GM19240 (cell line): Measurements from ENCODE around the gene IFT74.
"Not testable (repeated sequence)": the region's sequence is repeated elsewhere in the genome, so short reads cannot be mapped to it uniquely, and the experiment has no call there.

ENCODE experiments used
- DNase-seq: peaks from one replicate; pipeline ENCODE4 v3.0.0; 2011; ENCODE audit warnings: low spot score; ENCODE audit not compliant: insufficient read length

Gene IFT74

DNA sequence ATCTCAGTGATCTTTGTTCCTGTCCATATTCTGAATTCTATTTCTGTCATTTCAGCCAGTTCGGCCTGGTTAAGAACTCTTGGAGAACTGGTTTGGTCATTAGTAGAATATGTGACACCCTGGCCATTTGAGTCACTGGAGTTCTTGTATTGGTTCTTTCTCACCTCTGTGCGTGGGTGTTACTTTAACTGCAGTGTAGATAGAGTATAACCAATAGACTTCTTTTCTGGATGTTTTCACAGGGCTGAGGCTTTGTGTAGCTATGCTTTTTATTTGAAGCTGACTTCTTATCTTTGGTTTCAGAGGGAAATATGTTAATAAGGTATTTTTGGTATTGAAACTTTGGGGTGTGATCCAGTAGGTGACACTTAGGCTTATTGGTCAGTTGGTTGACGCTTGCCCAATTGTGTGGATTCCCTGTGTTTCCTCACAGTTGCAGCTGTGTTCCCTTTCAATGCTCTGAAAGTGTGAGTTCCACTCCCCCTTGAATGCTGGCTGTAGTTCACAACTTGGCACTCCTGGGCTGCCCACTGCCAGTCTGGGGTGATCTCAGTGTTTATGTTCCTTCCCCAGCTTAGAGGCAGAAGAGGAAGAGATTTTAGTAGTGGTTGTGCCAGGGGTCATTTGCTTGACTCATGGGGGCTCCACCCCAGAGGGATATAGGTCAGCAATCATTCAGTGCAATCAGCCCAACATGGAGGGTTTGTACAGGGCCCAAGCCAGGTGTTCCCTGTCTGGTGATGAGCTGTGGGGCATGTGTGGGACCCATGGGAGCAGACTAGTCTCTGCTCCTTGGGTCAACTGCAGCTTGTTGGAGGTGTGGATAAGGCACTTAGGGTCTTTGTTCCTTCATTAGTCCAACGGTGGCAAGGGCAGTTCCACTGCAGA lies 117.9 kb downstream of the IFT74 start:
- DNase-seq = no peak

DNA sequence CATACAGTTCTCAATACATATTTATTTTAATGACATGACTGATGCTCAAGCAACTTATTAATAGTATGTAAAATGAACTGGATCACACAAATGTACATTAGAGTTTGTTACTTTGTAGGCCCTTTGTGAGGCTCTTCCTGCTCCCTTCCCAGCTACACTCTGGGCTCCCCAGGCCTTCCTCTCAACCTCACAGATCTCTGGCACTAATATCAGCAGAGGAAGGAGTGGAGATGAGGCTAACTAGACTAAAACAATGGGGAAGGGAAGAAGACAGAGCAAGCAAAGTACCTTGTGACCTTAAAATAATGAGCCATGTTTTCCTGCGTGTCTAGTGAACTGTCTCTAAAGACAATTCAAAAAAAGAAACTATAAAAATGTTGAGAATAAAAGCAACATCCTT lies 122.5 kb downstream of the IFT74 start:
- DNase-seq = no peak

DNA sequence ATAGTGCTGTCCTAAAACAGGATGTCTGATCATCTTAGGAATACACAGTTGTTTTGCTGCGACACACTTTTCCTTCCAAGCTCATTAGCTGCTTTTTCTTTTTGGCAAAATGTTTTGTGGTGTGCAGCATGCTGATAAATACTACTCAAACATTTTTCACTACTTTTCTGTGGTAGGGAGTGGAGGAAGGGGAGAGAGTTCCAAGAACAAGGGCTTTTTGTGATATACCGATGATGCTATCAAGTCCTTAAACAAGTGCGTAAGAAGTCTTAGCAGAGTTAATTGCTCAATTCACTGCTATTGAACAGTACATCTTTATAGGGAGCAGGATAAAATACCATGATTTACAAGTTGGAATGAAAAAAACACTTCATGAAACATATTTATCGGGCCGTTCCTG lies 129.2 kb downstream of the IFT74 start:
- DNase-seq = no peak

DNA sequence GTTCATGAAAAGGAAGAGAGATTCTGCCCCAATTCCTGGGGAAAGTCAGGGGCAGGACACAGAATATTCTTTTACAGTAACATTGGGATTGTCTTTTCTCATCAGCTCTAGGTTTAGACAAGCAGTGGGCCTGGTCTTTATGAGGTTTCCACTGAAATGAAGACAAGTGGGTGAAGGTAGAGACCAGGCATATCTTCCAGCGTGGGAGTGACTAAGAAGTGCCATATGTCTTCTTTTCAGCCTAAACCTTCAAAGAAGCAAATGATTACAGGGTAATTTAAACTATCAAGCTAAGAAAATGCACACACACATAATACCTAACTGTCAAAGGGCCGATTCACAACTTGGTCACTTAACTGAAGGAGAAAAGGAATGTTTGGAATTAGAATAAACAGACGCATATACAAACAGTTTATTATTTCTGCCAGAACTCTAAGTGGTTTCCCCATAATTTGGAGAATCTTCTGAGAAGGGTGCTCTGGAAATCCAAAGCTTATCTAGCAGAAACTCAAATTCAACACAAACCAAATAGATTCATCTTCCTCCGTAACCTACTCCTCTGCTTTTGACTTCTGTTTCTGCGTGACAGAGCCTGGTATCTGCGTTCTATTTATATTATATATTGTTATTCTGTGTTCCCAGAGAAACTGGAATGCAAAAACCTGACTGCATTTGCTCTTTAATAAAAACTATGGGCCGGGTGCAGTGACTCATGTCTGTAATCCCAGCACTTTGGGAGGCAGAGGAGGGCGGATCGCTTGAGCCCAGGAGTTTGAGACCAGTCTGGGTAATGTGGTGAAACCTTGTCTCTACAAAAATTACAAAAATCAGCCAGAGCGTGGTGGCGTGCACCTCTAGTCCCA lies 130.8 kb downstream of the IFT74 start:
- DNase-seq = no peak

DNA sequence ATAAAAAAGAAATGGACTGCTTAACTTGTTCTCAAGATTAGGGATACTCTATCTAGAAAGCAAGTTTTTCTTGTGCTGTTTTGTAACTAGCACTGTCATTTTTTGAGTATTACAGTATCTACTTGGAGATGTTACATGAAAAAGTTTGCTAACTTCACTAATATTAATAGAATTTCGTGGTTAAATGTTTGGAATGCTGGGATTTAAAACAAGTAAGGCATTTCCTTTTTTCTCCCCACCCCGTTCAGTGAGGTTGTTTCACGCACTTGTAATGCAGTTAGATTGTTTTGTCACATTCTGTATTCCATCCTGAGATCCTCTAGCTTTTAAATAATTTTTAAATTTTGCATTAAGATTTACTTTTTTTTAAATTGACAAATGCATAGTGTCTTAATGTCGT lies 132.8 kb downstream of the IFT74 start:
- no peak for DNase-seq

DNA sequence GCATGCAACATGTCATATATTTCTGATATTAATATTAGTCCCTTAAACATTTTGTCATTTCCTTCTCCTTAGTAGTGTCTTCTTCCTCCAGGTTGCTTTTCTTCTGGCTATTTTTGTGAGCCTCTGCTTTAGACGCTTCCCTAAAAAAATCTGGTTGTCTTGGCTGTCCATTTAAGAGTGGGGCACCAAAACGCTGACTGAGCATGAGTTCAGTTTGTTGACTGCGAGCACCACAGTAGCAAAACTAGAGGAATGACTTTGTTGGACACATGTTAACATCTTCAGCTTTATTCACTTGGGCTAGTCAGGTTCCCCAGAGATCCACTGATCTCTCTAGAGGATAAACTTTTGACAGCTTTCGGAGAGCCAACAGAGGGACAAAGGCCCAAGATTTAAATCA lies 133.5 kb downstream of the IFT74 start:
- no peak for DNase-seq

DNA sequence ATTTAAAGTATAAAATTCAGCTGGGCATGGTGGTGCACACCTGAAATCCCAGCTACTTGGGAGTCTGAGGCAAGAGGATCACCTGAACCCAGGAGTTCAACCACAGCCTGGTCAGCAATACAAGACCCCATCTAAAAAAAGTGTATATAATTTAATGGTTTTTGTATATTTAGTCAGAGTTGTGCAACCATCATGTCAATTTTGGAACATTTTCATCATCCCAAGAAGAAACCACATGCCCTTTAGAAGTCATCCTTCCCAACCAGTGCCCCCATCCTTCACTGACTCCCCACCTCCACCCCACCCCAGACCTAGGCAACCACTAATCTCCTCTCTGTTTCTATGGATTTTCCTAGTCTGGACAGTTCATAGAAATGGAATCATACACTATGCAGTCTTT lies 134.0 kb downstream of the IFT74 start:
- DNase-seq = no peak

DNA sequence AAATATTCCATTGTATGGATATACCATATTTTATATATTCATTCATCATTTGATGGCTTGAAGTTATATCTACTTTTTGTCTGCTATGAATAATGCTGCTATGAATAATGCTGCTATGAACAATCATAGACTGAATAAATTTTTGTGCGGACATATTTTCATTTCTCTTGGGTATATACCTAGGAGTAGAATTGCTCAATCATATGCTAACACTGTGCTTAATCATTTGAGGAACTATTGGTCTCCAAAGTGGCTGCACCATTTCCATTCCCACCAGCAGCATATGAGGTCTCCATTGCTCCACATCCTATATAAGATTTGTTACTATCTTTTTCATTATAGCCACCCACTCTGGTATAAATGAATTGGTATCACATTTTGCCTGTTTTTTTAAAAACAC lies 134.5 kb downstream of the IFT74 start:
- no peak for DNase-seq

DNA sequence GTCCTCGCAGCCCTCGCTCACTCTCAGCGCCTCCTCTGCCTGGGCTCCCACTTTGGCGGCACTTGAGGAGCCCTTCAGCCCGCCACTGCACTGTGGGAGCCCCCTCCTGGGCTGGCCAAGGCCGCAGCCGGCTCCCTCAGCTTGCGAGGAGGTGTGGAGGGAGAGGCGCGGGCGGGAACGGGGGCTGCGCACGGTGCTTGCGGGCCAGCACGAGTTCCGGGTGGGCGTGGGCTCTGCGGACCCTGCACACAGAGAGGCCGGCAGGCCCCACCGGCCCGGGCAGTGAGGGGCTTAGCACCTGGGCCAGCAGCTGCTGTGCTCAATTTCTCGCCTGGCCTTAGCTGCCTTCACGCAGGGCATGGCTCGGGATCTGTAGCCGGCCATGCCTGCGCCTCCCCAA lies 136.3 kb downstream of the IFT74 start:
- DNase-seq = not testable (repeated sequence)

DNA sequence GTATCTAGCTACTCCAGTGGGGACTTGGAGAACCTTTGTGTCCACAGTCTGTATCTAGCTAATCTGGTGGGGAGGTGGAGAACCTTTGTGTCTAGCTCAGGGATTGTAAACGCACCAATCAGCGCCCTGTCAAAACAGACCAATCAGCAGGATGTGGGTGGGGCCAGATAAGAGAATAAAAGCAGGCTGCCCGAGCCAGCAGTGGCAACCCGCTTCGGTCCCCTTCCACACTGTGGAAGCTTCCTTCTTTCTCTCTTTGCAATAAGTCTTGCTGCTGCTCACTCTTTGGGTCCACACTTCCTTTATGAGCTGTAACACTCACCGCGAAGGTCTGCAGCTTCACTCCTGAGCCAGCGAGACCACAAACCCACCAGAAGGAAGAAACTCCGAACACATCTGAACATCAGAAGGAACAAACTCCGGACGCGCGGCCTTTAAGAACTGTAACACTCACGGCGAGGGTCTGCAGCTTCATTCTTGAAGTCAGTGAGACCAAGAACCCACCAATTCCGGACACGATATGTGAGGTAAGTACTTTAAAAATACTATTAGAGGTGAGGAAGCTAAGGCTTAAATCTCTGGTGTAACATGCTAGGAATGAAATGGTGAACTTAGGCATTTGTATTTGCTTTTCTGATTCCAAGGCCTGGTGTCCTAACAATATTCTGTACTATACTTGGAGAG lies 137.3 kb downstream of the IFT74 start:
- not testable (repeated sequence) for DNase-seq

DNA sequence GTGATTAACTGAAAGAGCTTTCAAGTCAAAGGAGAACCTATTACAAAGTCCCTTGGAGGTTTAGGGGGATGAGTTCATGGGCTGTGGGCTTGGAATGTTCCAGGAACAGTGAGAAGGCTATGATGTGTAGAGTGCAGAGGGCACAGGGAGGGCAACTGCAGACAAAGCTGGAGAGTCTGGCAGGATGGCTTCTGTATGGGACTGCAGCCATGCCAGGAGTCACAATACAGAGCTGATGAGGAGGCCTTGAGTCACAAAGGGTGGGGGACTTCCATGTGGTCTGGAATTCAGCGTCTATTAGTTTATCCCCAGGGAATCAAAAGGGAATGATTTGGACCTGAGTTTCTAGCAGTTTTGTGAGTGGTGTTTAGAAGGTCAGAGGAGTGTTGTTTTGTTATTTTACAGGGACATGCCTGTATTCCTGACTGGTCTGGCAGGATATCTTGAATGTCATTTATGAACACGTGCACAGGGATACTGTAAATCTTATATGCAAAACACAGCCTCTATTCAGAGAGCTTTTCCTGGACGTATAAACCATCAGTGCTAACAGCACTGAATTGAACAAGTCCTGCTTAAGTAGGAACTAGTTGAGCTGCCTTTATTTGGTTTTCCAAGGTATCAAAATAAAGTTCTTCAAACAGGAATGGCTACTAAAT lies 138.6 kb downstream of the IFT74 start:
- DNase-seq = no peak

DNA sequence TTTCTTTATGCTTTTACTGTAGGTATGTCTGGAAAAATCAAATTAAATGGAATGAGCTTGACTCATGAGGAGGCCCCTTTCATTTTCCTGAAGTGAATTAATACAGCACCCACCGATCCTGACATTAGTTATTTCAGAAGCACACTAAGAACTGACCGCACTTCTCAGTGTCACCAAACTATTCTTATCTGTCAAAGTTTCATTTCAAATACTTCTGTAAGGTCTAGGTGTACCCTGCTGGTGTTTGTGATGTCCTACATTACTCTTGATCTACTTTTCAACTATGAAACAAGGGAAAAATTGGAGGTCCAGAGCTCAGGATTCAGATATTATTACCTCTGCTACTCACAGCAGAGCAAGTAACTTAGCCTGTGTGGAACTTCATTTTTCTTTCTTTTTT lies 151.0 kb downstream of the IFT74 start:
- no peak for DNase-seq

DNA sequence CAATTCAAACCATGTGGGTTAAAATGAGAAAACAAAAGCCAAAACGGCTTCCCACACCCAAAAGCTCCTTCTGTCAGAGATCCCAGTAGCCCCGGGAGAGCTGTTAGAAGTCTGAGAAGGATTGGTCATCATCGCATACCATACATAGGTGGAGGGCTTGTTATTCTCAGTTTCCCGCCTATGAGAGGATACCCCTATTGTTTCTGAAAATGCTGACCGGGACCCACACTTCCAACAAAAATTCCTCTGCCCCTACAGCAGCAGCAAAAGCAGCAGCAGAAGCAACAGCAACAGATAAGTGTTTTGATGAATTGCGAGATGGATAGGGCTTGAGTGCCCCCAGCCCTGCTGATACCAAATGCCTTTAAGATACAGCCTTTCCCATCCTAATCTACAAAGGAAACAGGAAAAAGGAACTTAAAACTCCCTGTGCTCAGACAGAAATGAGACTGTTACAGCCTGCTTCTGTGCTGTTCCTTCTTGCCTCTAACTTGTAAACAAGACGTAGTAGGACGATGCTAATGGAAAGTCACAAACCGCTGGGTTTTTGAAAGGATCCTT lies 152.8 kb downstream of the IFT74 start, which contains the start of gene TEK:
TSS of gene TEK (plus strand) at position 245 of the 561 bp plus-strand sequence. CDS start 366 bp downstream, outside the sequence.
- no peak for DNase-seq

DNA sequence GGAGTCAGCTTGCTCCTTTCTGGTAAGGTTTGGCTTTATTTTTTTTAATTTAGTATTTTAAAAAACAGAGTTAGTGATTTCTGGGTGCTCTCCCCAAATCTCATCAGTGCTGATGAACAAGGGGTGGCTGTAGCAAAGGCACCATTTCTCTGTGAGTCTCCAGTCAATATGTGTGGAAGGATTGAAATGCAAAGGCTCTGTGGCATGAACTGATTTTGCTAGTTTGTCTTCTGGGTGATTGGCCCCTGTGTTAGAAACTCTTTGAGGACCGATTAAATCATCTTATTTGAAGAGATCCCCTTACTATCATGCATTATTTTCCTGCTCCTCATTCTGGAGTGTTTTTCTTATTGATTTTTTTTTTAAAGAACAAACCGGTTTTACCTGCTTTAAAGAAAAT lies 153.4 kb downstream of the IFT74 start:
- no peak for DNase-seq

DNA sequence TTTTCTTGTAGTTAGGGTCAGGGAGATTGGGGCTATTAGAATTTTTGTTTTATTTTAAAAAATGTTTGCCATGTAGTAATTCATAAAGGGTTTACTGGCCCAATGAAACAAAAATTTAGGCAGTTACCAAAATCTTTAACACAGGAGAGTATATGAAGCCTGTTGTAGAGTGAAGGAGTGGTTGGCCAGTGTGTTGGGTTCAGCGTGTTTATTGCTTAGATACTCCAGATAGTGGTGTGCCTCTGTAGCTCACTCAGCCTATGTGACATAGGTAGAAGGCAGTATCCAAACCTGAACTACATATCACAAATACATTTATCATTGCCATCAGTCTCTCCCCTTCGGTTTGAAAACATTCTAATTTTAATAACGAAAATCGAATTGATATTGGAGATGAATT lies 154.0 kb downstream of the IFT74 start:
- DNase-seq = no peak

DNA sequence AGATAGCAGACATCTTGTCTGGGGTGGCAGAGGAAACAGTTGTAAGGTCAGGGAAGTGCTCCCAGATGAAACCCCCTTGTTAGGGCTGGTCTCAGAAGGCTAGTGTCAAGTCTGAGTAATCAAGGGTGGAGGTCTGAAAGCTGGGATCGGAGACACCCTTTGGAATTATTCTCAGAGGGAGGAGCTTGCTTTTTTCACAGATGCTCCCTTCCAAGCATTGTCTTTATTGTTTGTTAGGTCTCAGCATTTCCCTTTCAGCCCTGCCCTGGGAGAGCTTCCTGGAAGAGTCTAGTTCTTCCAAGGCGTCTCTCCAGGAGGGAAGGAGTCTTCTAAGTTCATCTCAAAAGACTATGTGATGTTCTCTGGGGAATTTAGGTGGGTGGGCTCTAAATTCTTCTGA lies 156.0 kb downstream of the IFT74 start:
- no peak for DNase-seq
